NCI-H2081 treated with DMSO at 0.1 percent for 48 hours (cell line): ENCODE results near the gene OR13C9.
"Not testable (repeated sequence)": the region's sequence is repeated elsewhere in the genome, so short reads cannot be mapped to it uniquely, and the experiment has no call there.

Experiments
- DNase-seq: peaks from one replicate; lab custom pipeline; 2025; lab: John Stamatoyannopoulos, UW

OR13C9 gene, protein sequence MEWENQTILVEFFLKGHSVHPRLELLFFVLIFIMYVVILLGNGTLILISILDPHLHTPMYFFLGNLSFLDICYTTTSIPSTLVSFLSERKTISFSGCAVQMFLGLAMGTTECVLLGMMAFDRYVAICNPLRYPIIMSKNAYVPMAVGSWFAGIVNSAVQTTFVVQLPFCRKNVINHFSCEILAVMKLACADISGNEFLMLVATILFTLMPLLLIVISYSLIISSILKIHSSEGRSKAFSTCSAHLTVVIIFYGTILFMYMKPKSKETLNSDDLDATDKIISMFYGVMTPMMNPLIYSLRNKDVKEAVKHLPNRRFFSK

DNA sequence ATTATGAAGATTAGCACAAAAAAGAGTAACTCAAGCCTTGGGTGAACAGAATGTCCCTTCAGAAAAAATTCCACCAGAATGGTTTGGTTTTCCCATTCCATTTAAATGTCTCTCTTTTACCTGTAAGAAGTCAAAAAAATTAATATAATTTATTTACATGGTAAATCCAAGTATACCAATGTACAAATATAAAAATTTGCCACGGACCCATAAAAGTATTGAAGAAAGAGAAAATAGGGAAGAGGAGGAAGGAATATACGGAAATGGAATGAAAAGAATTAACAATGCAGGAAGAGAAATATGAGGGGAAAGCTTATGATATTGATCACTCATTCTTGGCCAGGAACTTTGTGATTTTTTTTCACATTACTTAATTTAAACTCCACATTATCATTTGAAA is at the start of gene OR13C9:
TSS of gene OR13C9 (minus strand) at position 101 of the 400 bp plus-strand sequence. CDS start at position 101, 0 bp downstream.
- no peak for DNase-seq

DNA sequence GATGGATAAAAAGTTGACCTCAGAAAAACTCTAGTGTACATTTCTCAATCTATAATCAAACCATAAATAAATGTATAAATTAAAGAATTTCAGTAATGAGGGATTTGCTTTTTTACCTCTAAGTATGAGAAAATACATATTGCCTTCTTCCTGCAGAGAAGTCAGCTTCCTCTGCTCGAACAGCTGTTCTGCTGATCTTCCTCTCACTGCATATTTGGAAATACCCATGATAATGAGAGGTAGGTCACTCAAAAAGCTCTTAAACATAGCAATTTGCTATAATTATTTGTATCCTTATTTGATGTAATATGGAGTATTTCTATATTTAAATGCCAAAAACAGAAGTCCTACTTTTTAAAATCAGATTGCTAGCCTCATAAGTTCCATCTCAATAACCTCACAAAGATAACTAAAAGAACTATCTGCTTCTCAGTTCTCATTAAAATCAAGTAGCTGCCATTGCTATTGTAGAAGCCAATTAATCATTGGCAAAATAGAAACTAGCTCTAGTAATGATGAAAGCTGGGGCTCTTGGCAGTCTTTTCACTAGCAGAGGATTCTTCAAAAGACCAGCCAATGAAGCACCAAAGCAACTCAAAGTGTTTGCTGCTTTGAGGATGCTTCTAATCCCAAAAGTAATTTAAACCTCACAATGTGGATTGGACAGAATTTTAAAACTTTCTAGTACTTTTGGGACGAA is 40.6 kb upstream of the OR13C9 start:
- DNase-seq = no peak

DNA sequence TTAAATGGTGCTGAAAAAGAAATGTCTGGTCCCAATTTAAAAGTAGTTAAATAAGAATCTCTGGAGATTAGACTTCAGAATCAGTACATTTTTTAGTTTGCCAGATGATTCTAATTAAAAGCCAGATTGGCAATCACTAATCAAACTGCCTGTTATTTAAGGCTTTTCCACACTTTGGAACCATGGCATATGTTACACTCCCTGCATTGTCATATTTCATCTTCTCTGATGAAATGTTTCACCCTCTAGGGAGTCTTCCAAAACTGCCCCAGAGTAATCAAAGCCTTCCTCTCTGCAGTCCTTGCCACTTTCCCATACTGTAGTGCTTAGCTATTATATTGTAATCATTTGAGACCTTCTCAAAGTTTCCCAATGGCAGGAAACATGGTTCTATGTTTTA is 17.5 kb upstream of the OR13C9 start:
- no peak for DNase-seq

DNA sequence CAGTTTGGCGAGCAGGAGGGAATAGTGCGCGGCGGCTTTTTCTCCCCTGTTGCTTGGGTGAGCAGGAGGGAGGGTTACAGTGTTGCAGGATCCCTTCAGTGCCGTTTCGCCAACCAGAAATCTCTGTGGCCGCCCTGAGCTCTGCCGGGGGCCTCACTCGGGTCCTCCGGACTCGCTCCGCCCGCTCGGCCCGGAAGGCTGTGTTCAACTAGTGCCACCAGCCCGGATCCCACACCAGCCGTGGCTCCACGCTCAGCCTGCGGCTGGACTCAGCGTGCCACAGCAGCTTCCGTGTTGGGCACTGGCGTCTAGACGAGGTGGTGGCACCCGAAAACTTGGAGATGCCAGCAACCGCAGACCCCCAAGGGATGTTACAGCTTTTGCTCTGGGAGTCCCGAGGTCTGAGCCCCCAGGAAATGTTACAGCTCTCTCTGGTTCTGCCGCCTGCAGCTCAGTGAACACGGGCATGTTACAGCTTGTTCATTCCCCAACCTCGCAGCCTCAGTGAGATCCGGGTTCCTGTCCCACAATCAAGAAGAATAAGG is 16.0 kb upstream of the OR13C9 start:
- no peak for DNase-seq

DNA sequence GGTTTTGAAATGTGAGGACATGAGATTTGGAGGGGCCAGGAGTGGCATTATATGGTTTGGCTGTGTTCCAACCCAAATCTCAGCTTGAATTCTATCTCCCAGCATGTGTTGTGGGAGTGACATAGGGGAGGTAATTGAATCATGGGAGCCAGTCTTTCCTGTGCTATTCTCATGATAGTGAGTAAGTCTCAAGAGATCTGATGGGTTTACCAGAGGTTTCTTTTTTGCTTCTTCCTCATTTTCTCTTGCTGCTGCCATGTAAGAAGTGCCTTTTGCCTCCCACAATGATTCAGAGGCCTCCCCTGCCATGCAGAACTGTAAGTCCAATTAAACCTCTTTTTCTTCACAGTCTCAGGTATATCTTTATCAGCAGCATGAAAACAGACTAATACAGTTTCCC is 8.0 kb upstream of the OR13C9 start:
- not testable (repeated sequence) for DNase-seq

DNA sequence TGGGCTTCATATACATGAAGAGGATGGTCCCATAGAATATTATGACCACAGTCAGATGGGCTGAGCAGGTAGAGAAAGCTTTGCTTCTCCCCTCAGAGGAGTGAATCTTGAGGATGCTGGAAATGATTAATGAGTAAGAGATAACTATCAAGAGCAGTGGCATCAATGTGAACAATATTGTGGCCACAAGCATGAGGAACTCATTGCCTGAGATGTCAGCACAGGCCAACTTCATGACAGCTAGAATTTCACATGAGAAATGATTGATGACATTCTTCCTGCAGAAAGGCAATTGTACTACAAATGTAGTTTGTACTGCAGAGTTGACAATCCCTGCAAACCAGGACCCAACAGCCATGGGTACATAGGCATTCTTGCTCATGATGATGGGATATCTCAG is 586 bp downstream of the OR13C9 start:
- DNase-seq = no peak

DNA sequence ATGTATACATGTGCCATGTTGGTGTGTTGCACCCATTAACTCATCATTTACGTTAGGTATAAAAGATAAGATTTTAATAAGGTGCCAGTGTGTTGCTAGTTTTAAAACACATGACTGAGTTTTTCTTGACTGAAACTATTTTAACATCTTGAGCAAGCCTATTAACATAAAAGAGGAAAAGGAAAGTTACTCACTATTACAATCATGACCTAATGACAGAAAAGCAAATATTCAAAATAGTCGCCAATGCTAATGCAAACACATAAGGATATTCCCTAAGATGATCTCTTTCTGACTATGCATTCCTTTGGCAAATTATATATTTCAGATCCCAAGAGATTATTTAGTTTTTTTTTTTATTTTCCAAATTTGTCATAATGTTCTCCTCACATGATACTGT is 6.8 kb downstream of the OR13C9 start:
- no peak for DNase-seq

DNA sequence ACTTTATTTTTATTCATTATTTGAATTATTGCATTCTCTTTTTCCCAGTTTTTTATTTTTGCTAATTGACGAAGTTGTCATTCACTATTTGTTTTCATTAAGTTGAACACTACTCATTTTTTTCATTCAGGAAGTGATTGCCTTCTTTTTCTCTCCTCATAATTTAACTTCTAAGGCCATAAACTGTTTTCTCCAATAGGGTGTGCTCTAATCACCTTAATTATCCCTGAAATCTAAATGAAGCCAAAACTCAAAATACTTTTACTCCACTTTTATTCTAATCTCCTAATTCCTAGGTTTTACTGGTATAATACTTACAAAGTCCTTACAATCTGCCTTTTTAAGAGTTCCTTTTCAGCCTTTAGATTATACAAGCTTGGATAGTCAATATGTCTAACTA is 9.7 kb downstream of the OR13C9 start:
- no peak for DNase-seq

DNA sequence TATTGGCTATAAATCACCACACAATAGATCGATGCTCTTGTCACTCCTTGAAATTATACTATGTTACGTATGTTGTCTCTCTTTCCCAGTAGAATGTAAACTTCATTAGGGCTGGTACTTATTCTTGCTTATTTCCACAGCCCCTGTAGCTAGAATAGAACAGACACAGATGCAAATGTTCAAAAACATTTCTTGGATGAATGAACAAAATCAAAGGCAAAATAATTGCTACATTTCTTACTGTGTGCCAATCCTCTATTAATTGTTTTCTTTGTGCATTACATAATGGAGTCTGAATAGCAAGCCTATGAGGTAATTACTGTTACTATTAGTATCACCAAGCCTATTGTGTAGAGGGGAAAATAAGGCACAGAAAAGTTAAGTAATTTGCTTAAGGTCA is 11.9 kb downstream of the OR13C9 start:
- no peak for DNase-seq

DNA sequence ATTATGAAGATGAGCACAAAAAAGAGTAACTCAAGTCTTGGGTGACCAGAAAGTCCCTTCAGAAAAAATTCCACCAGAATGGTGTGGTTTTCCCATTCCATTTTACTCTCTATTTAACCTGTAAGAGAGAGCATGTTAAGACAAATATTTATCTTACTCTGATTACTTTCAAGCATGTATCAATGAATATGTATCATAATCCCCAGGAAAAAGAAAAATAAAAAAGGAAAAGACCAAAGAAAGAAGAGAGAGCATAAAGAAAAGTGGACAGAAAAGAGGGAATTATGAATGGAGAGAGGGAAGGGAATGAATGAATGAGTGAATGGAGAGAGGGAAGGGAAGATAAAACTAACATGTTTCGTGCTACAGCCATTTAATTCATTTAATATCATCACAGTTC is 12.5 kb downstream of the OR13C9 start, which contains the start of gene OR13C2:
TSS of gene OR13C2 (minus strand) at position 101 of the 400 bp plus-strand sequence. CDS start at position 101, 0 bp downstream.
- DNase-seq = not testable (repeated sequence)

DNA sequence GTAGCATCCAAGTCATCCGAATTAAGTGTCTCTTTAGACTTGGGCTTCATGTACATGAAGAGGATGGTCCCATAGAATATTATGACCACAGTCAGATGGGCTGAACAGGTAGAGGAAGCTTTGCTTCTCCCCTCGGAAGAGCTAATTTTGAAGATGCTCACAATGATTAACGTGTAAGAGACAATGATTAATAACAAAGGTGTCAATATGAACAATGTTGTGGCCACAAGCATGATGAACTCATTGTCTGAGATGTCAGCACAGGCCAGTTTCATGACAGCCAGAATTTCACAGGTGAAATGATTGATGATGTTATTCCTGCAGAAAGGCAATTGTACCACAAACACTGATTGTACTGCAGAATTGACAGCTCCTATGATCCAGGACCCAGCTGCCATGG is 13.2 kb downstream of the OR13C9 start:
- DNase-seq = no peak

DNA sequence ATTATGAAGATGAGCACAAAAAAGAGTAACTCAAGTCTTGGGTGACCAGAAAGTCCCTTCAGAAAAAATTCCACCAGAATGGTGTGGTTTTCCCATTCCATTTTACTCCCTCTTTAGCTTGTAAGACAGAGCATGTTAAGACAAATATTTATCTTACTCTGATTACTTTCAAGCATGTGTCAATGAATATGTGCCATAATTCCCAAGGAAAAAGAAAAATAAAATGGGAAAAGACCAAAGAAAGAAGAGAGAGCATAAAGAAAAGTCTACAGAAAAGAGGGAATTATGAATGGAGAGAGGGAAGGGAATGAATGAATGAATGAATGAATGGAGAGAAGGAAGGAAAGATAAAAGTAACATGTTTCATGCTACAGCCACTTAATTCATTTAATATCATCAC is 18.7 kb downstream of the OR13C9 start, which contains the start of gene OR13C5:
TSS of gene OR13C5 (minus strand) at position 101 of the 400 bp plus-strand sequence. CDS start at position 101, 0 bp downstream.
- DNase-seq = not testable (repeated sequence)

DNA sequence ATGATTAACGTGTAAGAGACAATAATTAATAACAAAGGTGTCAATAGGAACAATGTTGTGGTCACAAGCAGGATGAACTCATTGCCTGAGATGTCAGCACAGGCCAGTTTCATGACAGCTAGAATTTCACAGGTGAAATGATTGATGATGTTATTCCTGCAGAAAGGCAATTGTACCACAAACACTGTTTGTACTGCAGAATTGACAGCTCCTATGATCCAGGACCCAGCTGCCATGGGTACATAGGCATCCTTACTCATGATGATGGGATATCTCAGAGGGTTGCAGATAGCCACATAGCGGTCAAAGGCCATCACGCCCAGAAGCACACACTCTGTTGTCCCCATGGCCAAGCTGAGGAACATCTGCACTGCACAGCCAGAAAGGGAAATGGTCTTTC is 19.3 kb downstream of the OR13C9 start:
- not testable (repeated sequence) for DNase-seq

DNA sequence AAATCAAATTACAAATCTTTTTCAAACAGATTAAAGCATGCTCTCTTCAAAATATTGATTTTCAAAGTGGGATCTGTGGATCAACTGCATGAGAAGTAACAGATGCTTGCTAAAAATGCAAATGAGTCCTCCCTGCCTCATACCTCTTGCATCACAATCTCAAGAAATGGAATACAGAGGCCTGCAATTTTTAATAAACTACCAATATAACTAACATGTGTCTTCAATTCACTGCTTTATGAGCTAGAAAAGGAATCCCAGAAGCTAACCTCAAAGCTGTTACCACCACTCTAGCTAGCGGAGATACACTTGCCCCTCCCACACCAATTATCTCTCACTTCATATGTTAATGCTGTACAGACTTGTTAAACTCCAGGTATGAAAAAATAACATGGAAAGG is 28.4 kb downstream of the OR13C9 start:
- no peak for DNase-seq

DNA sequence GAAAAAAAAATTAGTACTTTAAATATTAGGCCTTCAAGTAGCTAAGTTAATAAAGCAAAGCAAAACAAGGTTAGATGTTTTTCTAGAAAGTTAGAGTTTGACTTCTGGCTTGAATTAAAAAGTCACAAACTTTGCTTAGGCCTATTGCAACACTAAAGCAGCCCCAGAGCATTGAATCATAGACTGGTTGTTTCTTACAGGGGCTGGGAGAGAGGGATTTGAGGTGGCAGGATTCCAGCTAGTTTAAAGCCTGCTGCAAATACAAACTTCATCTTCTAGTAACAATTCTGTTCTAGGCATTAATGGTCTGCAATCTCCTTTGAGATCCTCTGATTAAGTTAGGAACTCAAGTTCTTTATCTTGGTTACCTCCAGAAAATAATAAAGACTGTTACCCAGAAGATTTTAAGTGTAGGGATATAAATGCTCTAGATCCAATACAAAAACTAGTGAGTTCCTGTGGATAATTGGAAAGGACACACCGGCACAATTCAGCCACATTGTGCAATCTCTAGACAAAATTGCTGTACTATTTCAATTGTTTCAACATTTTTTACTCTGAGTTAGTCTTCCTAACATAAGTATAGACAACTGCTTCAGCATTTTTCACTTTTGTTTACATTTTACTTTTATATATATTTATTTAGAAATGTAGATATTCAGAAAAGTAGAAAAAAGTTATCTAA is 31.4 kb downstream of the OR13C9 start:
- DNase-seq = no peak

DNA sequence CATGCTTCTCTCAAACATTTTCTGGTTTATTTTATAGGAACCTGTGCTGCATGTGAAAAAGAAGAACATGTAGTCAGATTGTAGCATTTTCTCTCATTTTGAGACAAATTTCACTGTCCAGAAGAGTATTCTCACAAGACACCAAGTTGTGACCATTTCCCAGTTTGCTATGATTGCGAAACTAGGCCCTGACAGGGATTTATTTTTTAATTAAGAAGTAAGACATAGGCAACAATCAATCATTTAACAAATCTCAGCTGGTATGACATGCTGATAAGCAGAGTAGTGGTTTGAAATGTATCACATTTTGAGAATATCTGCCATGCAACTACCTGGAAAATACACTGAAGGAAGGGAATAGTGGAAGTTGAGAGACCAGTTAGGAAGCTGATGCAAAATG is 37.4 kb downstream of the OR13C9 start:
- no peak for DNase-seq

DNA sequence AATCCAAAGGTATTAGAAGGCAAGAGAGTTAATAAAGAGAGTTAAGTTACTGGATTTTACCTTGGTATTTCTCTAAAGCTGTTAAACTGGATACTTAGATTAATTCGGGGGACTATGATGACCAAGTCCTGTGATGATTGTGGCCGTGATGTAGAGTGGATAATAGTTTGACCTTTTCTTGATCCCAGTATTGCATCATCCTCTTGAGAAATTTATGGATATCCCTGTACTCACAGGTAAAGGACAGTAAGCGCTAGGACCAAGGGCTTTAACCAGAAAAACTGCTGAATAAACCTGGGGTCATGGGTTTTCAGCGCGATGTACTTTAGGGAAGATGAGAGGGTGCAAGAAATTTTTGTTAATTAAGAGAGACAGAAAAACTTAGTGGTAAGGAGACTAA is 40.7 kb downstream of the OR13C9 start:
- DNase-seq = no peak

DNA sequence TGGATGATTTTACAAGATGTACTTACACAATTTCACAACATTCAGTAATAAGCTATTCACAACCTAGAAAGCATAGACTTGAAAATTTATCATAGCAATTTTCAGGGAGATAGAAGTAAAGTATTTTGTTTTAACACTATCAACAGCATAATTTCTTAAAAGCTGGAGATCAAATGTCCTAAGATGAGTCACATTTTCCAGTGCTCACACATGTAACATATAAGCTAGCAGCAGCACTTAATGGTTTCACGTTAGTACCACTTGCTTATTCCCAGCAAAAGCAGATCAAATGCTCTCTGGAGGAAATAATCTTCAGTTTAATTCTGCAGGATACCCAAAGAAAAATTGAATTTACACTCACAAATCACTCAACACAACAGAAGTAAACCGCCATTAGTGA is 42.5 kb downstream of the OR13C9 start:
- no peak for DNase-seq

DNA sequence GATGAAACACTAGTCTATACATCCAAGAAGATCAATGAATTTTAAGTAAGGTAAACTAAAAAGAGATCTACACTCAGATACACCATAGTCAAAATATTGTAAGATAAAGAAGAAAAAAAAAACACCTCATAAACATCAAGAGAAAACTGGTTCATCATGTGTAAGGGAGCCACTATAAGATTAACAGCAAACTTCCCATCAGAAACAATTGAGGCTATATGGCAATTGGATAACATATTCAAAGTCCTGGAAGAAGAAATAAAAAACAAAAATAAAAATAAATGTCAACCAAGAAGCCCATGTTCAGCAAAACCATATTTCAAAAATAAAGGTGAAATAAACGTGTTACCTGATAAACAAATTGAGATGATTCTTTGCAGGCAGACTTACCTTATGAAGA is 45.4 kb downstream of the OR13C9 start:
- no peak for DNase-seq

DNA sequence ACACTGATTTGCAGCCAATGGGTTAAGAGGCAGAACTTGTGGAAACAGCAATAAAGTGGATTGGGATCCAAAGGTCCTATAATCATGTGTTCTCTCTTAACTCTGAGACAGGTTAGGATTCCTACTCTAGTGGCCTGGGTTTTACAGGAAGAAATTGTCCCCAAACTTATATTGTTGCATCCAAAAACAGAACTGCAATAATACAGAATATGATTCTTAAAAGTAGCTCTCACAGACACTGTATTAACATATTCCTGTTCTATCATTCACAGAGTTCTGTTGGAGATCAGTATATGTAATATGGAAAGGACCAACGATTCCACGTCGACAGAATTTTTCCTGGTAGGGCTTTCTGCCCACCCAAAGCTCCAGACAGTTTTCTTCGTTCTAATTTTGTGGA is 49.1 kb downstream of the OR13C9 start, which contains the start of gene OR13C8:
TSS of gene OR13C8 (plus strand) at position 301 of the 400 bp plus-strand sequence. CDS start at position 301, 0 bp downstream.
- no peak for DNase-seq
